Cardiac septum (tissue), 1 donor: Measurements from ENCODE around the gene ZNF518A. TPM values are rescaled to one million over a fixed set of nuclear protein-coding genes. Genes with fewer than 3 reads are reported as not detected.
"Not testable (repeated sequence)": the region's sequence is repeated elsewhere in the genome, so short reads cannot be mapped to it uniquely, and the experiment has no call there.

Source experiments
- DNase-seq: peaks from one replicate; pipeline ENCODE4 v3.0.0-alpha.2; 2020; ENCODE audit warnings: low spot score
- intact Hi-C: fragments of 100-400 bp; cut with DNase I; formaldehyde crosslinking; loops from one replicate; pipeline ENCODE4 v1.14.0; 2022
- total RNA-seq: library from RNA; stranded (reverse); fragmentation: NEBNext Ultra II Directional; extraction: Animal tissue kit (Norgen Biotek cat#: 25700); gene quantifications from one replicate; pipeline ENCODE4 v1.2.1, GENCODE V29; 2021
- donor health status: DM: no; HTN: no; CAD: no.

Gene ZNF518A
- total RNA-seq, 1 donor from 2014 or later, result 12.7 TPM

- intact Hi-C loops, result loop anchor here (5.0 kb wide), 1 partner anchor 89 kb away; the partner anchor contains the start of gene CCNJ
- DNase-seq, result no peak
Observed at GRCh38 chr10:96131621-96132020, 1.5 kb downstream of the ZNF518A start.

- no peak for DNase-seq
- intact Hi-C loops, result loop anchor here (5.0 kb wide), 1 partner anchor 91 kb away; the partner anchor contains the start of gene CCNJ
Observed at GRCh38 chr10:96133135-96133534, 3.0 kb downstream of the ZNF518A start.

GRCh38 chr10:96136810-96137209 lies 6.7 kb downstream of the ZNF518A start:
- DNase-seq, result no peak
- intact Hi-C loops, result no loop called here

GRCh38 chr10:96137567-96137966 lies 7.5 kb downstream of the ZNF518A start:
- DNase-seq, result no peak
- intact Hi-C loops, result no loop called here

- intact Hi-C loops, result no loop called here
- DNase-seq, result no peak
Observed at GRCh38 chr10:96138102-96138501, 8.0 kb downstream of the ZNF518A start.

GRCh38 chr10:96152437-96152836 lies 22.3 kb downstream of the ZNF518A start:
- no peak for DNase-seq
- intact Hi-C loops, result no loop called here

- intact Hi-C loops, result no loop called here
- DNase-seq, result no peak
Observed at GRCh38 chr10:96153070-96153469, 23.0 kb downstream of the ZNF518A start.

- DNase-seq, result no peak
- intact Hi-C loops, result no loop called here
Observed at GRCh38 chr10:96165726-96166125, 35.6 kb downstream of the ZNF518A start.

- intact Hi-C loops, result no loop called here
- no peak for DNase-seq
Observed at GRCh38 chr10:96168546-96168945, 38.4 kb downstream of the ZNF518A start.

GRCh38 chr10:96170230-96170629 lies 40.1 kb downstream of the ZNF518A start:
- intact Hi-C loops, result no loop called here
- no peak for DNase-seq

- intact Hi-C loops, result no loop called here
- DNase-seq, result no peak
Observed at GRCh38 chr10:96172666-96173065, 42.6 kb downstream of the ZNF518A start.

GRCh38 chr10:96176985-96177384 lies 46.9 kb downstream of the ZNF518A start:
- DNase-seq, result no peak

GRCh38 chr10:96188421-96188820 lies 58.3 kb downstream of the ZNF518A start:
- DNase-seq, result no peak
- intact Hi-C loops, result no loop called here

More at GRCh38 chr10:96176985-96177384, 46.9 kb downstream of the ZNF518A start:
- intact Hi-C loops, result no loop called here

- intact Hi-C loops, result no loop called here
- DNase-seq, result no peak
Observed at GRCh38 chr10:96188916-96189315, 58.8 kb downstream of the ZNF518A start.

GRCh38 chr10:96189505-96189904 lies 59.4 kb downstream of the ZNF518A start:
- DNase-seq, intact Hi-C loops: not testable (repeated sequence)

GRCh38 chr10:96201525-96201924 lies 71.4 kb downstream of the ZNF518A start:
- DNase-seq, result no peak
- intact Hi-C loops, result no loop called here

- intact Hi-C loops, result no loop called here
- DNase-seq, result no peak
Observed at GRCh38 chr10:96205580-96205979, 75.5 kb downstream of the ZNF518A start.

- intact Hi-C loops, result no loop called here
- DNase-seq, result no peak
Observed at GRCh38 chr10:96208271-96208670, 78.2 kb downstream of the ZNF518A start.

GRCh38 chr10:96208946-96209345 lies 78.8 kb downstream of the ZNF518A start:
- intact Hi-C loops, result no loop called here
- no peak for DNase-seq

- no peak for DNase-seq
- intact Hi-C loops, result no loop called here
Observed at GRCh38 chr10:96211764-96212163, 81.7 kb downstream of the ZNF518A start.

GRCh38 chr10:96212911-96213310 lies 82.8 kb downstream of the ZNF518A start:
- intact Hi-C loops, result no loop called here
- DNase-seq, result no peak
